NT2/D1 (cell line): ENCODE data around the gene MYDGF.

ENCODE experiments used
- SUZ12 ChIP-seq: IDR thresholded peaks from 2 replicates; pipeline ENCODE4 v1.6.1; 2011; ENCODE audit not compliant: insufficient read length, insufficient read depth; ENCODE audit errors: extremely low read depth
- YY1 ChIP-seq: IDR thresholded peaks from 2 replicates; pipeline ENCODE4 v1.6.1; 2011; ENCODE audit not compliant: insufficient read length, insufficient read depth
- ZNF274 ChIP-seq: IDR thresholded peaks from 2 replicates; pipeline ENCODE4 v1.6.1; 2011; ENCODE audit warnings: mild to moderate bottlenecking, low read depth, low read length

- TF ChIP-seq YY1 (no peak), ZNF274 (no peak), SUZ12 (no peak)
Observed at GRCh38 chr19:4654437-4655361, 15.4 kb downstream of the MYDGF start.
